Prostate gland (tissue), 2 donors: Measurements from ENCODE around the gene NBAS. TPM values are rescaled to one million over a fixed set of nuclear protein-coding genes. Genes with fewer than 3 reads are reported as not detected.

ENCODE experiments used
- DNase-seq: peaks from one replicate; pipeline ENCODE4 v3.0.0-alpha.2; 2019; ENCODE audit warnings: low spot score
- H3K27ac ChIP-seq, 2 donors: fragments of 200-600 bp; sonication (generic); 2 replicates each; pipeline ENCODE4 v1.5.1; 2017 to 2019
- H3K27me3 ChIP-seq: fragments of 200-600 bp; sonication (generic); replicated peaks from 2 replicates; pipeline ENCODE4 v1.5.1; 2019; ENCODE audit not compliant: insufficient read depth
- H3K36me3 ChIP-seq, 2 donors: fragments of 200-600 bp; sonication (generic); 1 replicate in 1 of 2; 2 replicates in 1 of 2; pipeline versions ENCODE4 v1.5.1 to v1.8.1; 2017 to 2019
- H3K4me1 ChIP-seq: fragments of 200-600 bp; sonication (generic); replicated peaks from 2 replicates; pipeline ENCODE4 v1.5.1; 2019
- H3K4me3 ChIP-seq, 2 donors: fragments of 200-600 bp; sonication (generic); 2 replicates each; pipeline ENCODE4 v1.5.1; 2017 to 2019
- H3K9me3 ChIP-seq: fragments of 200-600 bp; sonication (generic); 2 replicates; pipeline ENCODE4 v1.5.1; 2017
- POLR2A ChIP-seq: fragments of 450-650 bp; IDR thresholded peaks from one replicate; pipeline ENCODE4 v1.6.1; 2016; ENCODE audit warnings: antibody characterized with exemption, mild to moderate bottlenecking
- POLR2AphosphoS5 ChIP-seq: sonication (generic); formaldehyde crosslinking; IDR thresholded peaks from one replicate; pipeline ENCODE4 v1.6.1; 2017; ENCODE audit warnings: antibody characterized with exemption
- WGBS: methylation state at CpG from one replicate; pipeline ENCODE4 v1.1.5; 2018; 5-methylcytosine and 5-hydroxymethylcytosine counted together
- intact Hi-C: fragments of 100-400 bp; cut with DNase I; formaldehyde crosslinking; loops from one replicate; pipeline ENCODE4 v1.14.2; 2022
- total RNA-seq, 2 donors: library from RNA; depleted of rRNA; stranded (reverse); fragments of >200 nt; gene quantifications; one replicate each; pipeline ENCODE4 v1.1.0, GENCODE V29; 2016
- TF ChIP-seq, protein P1 (sequence below), 4 experiments: fragments of 200-600 bp in 2 of 4; fragments of 450-650 bp in 2 of 4; sonication (generic) in 2 of 4; IDR thresholded peaks; 1 replicate in 3 of 4; 2 replicates in 1 of 4; pipeline ENCODE4 v1.5.1; 2016 to 2019; ENCODE audit warnings: antibody characterized with exemption in 4 of 4, mild to moderate bottlenecking in 2 of 4, moderate library complexity in 2 of 4

Gene NBAS
- total RNA-seq, 2 donors from 2014 or later, result 34.8 to 55.0 TPM

DNA sequence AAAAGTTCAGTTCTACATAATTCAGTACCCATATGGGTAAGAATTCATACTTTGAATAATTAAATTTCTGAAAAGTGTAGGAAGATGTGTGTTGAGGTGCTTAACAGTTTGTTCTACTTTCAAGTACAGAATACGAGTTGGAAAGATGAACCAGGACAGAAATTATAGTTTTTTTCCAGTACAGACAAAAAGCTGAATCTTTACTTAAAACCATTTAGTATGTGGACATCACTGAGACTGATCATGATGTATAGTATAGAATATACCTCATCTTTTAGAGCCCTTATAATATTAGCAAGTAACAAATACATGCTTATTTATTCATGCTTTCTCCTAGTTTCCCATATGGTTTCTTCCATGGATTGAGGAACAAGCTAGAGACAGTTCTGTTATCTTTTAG is 40.5 kb upstream of the NBAS start:
- DNase-seq, result no peak
- Histone ChIP-seq H3K4me3 (no peak overlapping the region), H3K36me3 (peaks cover 14 to 42% of the 10 kb centered on the region in 2 donors), H3K4me1 (no peaks in the 10 kb centered on the region), H3K27ac (no peak overlapping the region), H3K27me3 (no peaks in the 10 kb centered on the region), H3K9me3 (no peaks in the 10 kb centered on the region)
- no peak for TF ChIP-seq POLR2A
- TF ChIP-seq, protein P1, sequence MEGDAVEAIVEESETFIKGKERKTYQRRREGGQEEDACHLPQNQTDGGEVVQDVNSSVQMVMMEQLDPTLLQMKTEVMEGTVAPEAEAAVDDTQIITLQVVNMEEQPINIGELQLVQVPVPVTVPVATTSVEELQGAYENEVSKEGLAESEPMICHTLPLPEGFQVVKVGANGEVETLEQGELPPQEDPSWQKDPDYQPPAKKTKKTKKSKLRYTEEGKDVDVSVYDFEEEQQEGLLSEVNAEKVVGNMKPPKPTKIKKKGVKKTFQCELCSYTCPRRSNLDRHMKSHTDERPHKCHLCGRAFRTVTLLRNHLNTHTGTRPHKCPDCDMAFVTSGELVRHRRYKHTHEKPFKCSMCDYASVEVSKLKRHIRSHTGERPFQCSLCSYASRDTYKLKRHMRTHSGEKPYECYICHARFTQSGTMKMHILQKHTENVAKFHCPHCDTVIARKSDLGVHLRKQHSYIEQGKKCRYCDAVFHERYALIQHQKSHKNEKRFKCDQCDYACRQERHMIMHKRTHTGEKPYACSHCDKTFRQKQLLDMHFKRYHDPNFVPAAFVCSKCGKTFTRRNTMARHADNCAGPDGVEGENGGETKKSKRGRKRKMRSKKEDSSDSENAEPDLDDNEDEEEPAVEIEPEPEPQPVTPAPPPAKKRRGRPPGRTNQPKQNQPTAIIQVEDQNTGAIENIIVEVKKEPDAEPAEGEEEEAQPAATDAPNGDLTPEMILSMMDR (IDR thresholded peaks at IDR 0.05), result no peak
- no peak for TF ChIP-seq POLR2AphosphoS5
- 93% methylated on average over 1 of the region's 1 CpG for WGBS
- intact Hi-C loops, result no loop called here

DNA sequence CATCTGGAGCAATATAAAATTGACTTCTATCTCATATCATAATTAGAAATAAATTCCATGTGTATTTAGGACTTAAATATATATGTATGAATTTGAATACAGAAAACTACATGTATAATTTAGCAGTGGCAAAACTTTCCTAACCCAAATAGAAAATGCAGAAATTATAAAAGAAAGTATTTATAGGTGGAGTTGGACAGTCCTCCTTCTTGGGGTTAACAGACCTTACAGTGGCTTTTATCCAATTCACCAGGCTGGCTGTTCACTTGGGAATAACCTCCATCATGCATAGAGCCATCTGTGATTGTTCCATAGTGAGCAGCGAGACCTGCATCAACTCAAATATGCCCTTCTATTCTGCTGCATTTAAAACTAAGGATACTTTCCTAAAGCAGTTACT is 38.9 kb upstream of the NBAS start:
- H3K9me3 ChIP-seq, result no peaks in the 10 kb centered on the region
- no peak overlapping the region for H3K4me3 ChIP-seq
- WGBS, result 96% methylated on average over 1 of the region's 1 CpG
- no peaks in the 10 kb centered on the region for H3K4me1 ChIP-seq
- no peak for DNase-seq
- no peak overlapping the region for H3K27ac ChIP-seq
- TF ChIP-seq POLR2A (no peak), POLR2AphosphoS5 (no peak)
- TF ChIP-seq, protein P1 (IDR thresholded peaks at IDR 0.05), result no peak
- peaks cover 14 to 28% of the 10 kb centered on the region in 2 donors for H3K36me3 ChIP-seq
- intact Hi-C loops, result no loop called here
- H3K27me3 ChIP-seq, result no peaks in the 10 kb centered on the region

DNA sequence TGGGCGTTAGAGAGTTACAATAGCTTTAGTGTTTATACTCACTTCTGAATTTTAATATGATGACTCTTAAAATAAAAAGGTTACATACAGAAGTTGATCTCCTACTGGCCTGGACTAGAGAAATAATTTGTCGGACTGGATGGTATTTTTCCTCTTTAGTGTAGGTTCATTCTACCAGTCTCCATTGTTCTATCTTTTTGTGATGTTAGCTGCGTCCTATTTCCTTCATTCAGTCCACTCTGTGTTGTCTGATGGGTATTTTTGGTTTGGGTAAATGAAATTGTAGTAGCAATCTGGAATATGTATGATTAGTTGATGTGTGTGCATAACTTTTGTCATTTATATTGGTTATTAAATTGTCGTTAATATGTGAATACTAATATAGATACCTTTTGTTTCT is 35.8 kb upstream of the NBAS start:
- H3K36me3 ChIP-seq, result peaks cover 5 to 15% of the 10 kb centered on the region in 2 donors
- TF ChIP-seq, protein P1 (IDR thresholded peaks at IDR 0.05), result no peak
- TF ChIP-seq POLR2A (no peak), POLR2AphosphoS5 (no peak)
- no peaks in the 10 kb centered on the region for H3K27me3 ChIP-seq
- intact Hi-C loops, result no loop called here
- H3K4me1 ChIP-seq, result peaks cover 3% of the 10 kb centered on the region
- H3K27ac ChIP-seq, result no peak overlapping the region
- H3K9me3 ChIP-seq, result no peaks in the 10 kb centered on the region
- 90% methylated on average over 4 of the region's 4 CpGs for WGBS
- DNase-seq, result no peak
- no peak overlapping the region for H3K4me3 ChIP-seq

DNA sequence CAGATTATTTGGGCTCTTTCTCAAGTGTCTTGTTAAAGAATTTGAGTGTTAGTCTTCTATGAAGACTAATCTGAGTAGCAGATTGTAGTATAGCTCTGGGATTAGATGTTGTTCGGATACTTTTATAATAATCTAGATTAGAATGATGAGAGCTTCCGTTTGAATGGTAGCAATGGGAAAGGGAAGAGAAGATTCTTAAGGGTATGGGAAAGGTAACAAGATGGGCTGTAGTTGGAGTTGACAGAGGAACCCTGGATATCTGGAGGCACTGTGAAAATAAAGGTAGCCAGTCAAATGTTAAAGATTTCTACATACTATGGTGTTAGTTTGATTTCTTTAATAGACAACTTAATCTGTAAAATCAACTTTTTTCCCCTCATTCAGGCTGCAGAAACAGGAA is 35.2 kb upstream of the NBAS start:
- H3K36me3 ChIP-seq, result peaks cover 5 to 9% of the 10 kb centered on the region in 2 donors

DNA sequence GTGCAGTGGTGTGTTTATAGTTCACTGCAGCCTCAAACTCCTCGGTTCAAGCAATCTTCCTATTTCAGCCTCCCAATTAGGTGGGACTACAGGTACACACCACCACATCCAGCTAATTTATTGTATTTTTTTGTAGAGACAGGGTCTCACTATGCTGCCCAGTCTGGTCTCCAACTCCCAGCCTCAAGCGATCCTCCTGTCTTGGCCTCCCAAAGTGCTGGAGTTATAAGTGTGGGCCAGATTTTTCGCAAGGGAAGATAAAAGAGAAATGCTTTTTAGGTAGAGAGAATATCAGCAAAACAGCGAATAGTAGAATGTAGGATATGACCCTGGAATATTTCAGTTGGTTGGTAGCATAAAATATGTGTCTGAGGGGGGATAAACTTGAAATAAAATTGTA is 34.8 kb upstream of the NBAS start:
- H3K9me3 ChIP-seq, result no peaks in the 10 kb centered on the region
- peaks cover 3% of the 10 kb centered on the region for H3K4me1 ChIP-seq
- no peak overlapping the region for H3K4me3 ChIP-seq
- no peak overlapping the region for H3K27ac ChIP-seq
- 97% methylated on average over 4 of the region's 4 CpGs for WGBS
- H3K36me3 ChIP-seq, result peaks cover 5 to 8% of the 10 kb centered on the region in 2 donors
- TF ChIP-seq, protein P1 (IDR thresholded peaks at IDR 0.05), result no peak
- TF ChIP-seq POLR2AphosphoS5, result no peak
- no peak for TF ChIP-seq POLR2A
- DNase-seq, result no peak
- no peaks in the 10 kb centered on the region for H3K27me3 ChIP-seq
- intact Hi-C loops, result no loop called here

More for the DNA sequence above, 35.2 kb upstream of the NBAS start:
- intact Hi-C loops, result no loop called here
- Histone ChIP-seq H3K4me3 (no peak overlapping the region), H3K27ac (no peak overlapping the region), H3K9me3 (no peaks in the 10 kb centered on the region), H3K27me3 (no peaks in the 10 kb centered on the region), H3K4me1 (peaks cover 3% of the 10 kb centered on the region)
- no peak for TF ChIP-seq POLR2AphosphoS5
- TF ChIP-seq POLR2A, result no peak
- TF ChIP-seq, protein P1 (IDR thresholded peaks at IDR 0.05), result no peak
- 97% methylated on average over 2 of the region's 2 CpGs for WGBS
- DNase-seq, result no peak
